K562 (cell line): ENCODE measurements around the gene SNX1. TPM values are rescaled to one million over a fixed set of nuclear protein-coding genes. Genes with fewer than 3 reads are reported as not detected.

Experiments
- CHD1 ChIP-seq: fragments of 200-600 bp; sonication (generic); IDR thresholded peaks from one replicate; pipeline ENCODE4 v1.6.1; 2012; ENCODE audit warnings: mild to moderate bottlenecking, moderate library complexity, low read length, inconsistent platforms
- CREM ChIP-seq: IDR thresholded peaks from 2 replicates; pipeline ENCODE4 v1.6.1; 2014; ENCODE audit warnings: antibody characterized with exemption, low read depth
- HDAC3 ChIP-seq: fragments of 450-650 bp; IDR thresholded peaks from 2 replicates; pipeline ENCODE4 v1.6.1; 2018; ENCODE audit warnings: borderline replicate concordance, mild to moderate bottlenecking, moderate library complexity; ENCODE audit not compliant: partially characterized antibody
- HMG20B ChIP-seq: fragments of 250-450 bp; sonication (Bioruptor Pico); IDR thresholded peaks from 2 replicates; pipeline ENCODE4 v1.5.0; 2021; ENCODE audit warnings: mild to moderate bottlenecking
- RBBP5 ChIP-seq: fragments of 200-600 bp; sonication (generic); IDR thresholded peaks from 2 replicates; pipeline ENCODE4 v1.6.1; 2012; ENCODE audit warnings: borderline replicate concordance, mild to moderate bottlenecking, low read length, control low read depth, inconsistent platforms; ENCODE audit not compliant: insufficient read depth, poor library complexity, severe bottlenecking
- polyA plus RNA-seq, 8 experiments: library from polyadenylated mRNA; depleted of rRNA in 4 of 8; stranded (reverse) in 5 of 8; unstranded in 3 of 8; fragments of >200 nt; fragmentation: Nextera tagmentation in 2 of 8; fragmentation: Illumina TruSeq in 1 of 8; extraction: Ambion mirVana in 2 of 8; extraction: Trizol in 1 of 8; gene quantifications; 2 replicates each; pipeline versions ENCODE4 v1.2.1 to v1.2.3, GENCODE V29; 2011 to 2014; ENCODE audit warnings: inconsistent platforms in 1 of 8, missing spikeins in 1 of 8
- total RNA-seq, 7 experiments: library from RNA; depleted of rRNA in 6 of 7; stranded (reverse); fragments of >200 nt in 6 of 7; fragmentation: Illumina TruSeq in 2 of 7; extraction: Trizol in 2 of 7; gene quantifications; 2 replicates each; pipeline versions ENCODE4 v1.2.1 to v1.2.3, GENCODE V29; 2011 to 2021; ENCODE audit warnings: low replicate concordance in 1 of 7
- TF ChIP-seq, protein P1 (sequence below): sonication (generic); formaldehyde crosslinking; IDR thresholded peaks from 2 replicates; pipeline ENCODE4 v1.8.0; 2022; ENCODE audit warnings: mild to moderate bottlenecking, missing genetic modification reagents
- TF ChIP-seq, protein P2 (sequence below): fragments of 450-650 bp; IDR thresholded peaks from 2 replicates; pipeline ENCODE4 v1.6.1; 2017; ENCODE audit warnings: antibody characterized with exemption, mild to moderate bottlenecking
- TF ChIP-seq, protein P3 (sequence below): fragments of 250-450 bp; sonication (Bioruptor Pico); IDR thresholded peaks from 2 replicates; pipeline ENCODE4 v1.5.0; 2021; ENCODE audit warnings: mild to moderate bottlenecking, borderline replicate concordance
- TF ChIP-seq, protein P4 (sequence below), 2 experiments: IDR thresholded peaks in 1 of 2; conservative IDR thresholded peaks in 1 of 2; 2 replicates each; pipeline ENCODE4 v1.6.1; 2016; ENCODE audit warnings: low read depth in 2 of 2, mild to moderate bottlenecking in 1 of 2, missing compliant biosample characterization in 1 of 2, missing genetic modification characterization in 1 of 2, moderate library complexity in 1 of 2

Gene SNX1
- total and polyA plus RNA-seq, 9 of the 15 experiments (the other 6 are each of a cell fraction or from before 2014, with no cell fraction given), result 11.0 to 105 (median 59.9) TPM

DNA sequence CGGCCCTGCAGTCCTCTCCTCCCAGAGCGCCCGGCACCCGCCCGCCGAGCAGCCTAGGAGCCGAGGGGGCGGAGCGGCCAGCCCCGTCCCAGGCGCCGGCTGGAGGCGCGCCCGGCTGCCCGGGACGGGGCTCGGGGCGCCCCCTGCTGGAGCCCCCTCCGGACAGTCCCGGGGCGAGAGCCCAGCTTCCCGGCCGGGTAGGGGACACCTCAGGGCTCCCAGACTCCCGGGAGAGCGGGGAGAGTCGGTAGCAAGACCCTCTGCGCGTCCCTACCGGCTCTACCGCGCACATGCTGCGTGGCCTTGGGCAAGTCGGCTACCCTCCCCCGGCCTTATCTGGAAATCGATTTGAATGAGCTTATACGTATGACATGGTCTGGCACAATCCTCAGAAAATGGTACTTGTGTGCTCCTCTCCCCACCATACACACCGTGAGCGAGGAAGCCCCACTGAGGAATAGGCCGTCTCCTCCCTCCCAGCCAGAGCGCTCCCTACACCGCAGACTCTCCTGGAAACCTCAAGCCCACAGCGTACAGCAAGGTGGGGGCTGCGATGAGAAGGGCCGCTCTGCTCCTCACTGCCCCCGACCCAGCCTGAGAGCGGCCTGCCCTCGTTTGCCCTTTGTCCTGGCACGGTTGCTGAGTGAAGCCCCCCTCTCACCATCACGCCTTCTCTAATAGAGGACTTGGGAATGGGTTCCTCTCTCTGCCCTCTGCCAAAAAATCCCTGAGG is 49.2 kb upstream of the SNX1 start, which contains the start of gene DAPK2 (continued):
- TF ChIP-seq, protein P1, sequence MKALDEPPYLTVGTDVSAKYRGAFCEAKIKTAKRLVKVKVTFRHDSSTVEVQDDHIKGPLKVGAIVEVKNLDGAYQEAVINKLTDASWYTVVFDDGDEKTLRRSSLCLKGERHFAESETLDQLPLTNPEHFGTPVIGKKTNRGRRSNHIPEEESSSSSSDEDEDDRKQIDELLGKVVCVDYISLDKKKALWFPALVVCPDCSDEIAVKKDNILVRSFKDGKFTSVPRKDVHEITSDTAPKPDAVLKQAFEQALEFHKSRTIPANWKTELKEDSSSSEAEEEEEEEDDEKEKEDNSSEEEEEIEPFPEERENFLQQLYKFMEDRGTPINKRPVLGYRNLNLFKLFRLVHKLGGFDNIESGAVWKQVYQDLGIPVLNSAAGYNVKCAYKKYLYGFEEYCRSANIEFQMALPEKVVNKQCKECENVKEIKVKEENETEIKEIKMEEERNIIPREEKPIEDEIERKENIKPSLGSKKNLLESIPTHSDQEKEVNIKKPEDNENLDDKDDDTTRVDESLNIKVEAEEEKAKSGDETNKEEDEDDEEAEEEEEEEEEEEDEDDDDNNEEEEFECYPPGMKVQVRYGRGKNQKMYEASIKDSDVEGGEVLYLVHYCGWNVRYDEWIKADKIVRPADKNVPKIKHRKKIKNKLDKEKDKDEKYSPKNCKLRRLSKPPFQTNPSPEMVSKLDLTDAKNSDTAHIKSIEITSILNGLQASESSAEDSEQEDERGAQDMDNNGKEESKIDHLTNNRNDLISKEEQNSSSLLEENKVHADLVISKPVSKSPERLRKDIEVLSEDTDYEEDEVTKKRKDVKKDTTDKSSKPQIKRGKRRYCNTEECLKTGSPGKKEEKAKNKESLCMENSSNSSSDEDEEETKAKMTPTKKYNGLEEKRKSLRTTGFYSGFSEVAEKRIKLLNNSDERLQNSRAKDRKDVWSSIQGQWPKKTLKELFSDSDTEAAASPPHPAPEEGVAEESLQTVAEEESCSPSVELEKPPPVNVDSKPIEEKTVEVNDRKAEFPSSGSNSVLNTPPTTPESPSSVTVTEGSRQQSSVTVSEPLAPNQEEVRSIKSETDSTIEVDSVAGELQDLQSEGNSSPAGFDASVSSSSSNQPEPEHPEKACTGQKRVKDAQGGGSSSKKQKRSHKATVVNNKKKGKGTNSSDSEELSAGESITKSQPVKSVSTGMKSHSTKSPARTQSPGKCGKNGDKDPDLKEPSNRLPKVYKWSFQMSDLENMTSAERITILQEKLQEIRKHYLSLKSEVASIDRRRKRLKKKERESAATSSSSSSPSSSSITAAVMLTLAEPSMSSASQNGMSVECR, result no peak
- TF ChIP-seq, protein P2, sequence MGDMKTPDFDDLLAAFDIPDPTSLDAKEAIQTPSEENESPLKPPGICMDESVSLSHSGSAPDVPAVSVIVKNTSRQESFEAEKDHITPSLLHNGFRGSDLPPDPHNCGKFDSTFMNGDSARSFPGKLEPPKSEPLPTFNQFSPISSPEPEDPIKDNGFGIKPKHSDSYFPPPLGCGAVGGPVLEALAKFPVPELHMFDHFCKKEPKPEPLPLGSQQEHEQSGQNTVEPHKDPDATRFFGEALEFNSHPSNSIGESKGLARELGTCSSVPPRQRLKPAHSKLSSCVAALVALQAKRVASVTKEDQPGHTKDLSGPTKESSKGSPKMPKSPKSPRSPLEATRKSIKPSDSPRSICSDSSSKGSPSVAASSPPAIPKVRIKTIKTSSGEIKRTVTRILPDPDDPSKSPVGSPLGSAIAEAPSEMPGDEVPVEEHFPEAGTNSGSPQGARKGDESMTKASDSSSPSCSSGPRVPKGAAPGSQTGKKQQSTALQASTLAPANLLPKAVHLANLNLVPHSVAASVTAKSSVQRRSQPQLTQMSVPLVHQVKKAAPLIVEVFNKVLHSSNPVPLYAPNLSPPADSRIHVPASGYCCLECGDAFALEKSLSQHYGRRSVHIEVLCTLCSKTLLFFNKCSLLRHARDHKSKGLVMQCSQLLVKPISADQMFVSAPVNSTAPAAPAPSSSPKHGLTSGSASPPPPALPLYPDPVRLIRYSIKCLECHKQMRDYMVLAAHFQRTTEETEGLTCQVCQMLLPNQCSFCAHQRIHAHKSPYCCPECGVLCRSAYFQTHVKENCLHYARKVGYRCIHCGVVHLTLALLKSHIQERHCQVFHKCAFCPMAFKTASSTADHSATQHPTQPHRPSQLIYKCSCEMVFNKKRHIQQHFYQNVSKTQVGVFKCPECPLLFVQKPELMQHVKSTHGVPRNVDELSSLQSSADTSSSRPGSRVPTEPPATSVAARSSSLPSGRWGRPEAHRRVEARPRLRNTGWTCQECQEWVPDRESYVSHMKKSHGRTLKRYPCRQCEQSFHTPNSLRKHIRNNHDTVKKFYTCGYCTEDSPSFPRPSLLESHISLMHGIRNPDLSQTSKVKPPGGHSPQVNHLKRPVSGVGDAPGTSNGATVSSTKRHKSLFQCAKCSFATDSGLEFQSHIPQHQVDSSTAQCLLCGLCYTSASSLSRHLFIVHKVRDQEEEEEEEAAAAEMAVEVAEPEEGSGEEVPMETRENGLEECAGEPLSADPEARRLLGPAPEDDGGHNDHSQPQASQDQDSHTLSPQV, result peak; percentile 59; the same call in 1 of the 2 replicates
- TF ChIP-seq, protein P3, sequence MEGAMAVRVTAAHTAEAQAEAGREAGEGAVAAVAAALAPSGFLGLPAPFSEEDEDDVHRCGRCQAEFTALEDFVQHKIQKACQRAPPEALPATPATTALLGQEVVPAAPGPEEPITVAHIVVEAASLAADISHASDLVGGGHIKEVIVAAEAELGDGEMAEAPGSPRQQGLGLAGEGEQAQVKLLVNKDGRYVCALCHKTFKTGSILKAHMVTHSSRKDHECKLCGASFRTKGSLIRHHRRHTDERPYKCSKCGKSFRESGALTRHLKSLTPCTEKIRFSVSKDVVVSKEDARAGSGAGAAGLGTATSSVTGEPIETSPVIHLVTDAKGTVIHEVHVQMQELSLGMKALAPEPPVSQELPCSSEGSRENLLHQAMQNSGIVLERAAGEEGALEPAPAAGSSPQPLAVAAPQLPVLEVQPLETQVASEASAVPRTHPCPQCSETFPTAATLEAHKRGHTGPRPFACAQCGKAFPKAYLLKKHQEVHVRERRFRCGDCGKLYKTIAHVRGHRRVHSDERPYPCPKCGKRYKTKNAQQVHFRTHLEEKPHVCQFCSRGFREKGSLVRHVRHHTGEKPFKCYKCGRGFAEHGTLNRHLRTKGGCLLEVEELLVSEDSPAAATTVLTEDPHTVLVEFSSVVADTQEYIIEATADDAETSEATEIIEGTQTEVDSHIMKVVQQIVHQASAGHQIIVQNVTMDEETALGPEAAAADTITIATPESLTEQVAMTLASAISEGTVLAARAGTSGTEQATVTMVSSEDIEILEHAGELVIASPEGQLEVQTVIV (CRISPR knock-in tag), result no peak
- no peak for TF ChIP-seq CREM
- no peak for TF ChIP-seq CHD1
- peak; percentile 42 for TF ChIP-seq RBBP5
- no peak for TF ChIP-seq HDAC3
- TF ChIP-seq, protein P4, sequence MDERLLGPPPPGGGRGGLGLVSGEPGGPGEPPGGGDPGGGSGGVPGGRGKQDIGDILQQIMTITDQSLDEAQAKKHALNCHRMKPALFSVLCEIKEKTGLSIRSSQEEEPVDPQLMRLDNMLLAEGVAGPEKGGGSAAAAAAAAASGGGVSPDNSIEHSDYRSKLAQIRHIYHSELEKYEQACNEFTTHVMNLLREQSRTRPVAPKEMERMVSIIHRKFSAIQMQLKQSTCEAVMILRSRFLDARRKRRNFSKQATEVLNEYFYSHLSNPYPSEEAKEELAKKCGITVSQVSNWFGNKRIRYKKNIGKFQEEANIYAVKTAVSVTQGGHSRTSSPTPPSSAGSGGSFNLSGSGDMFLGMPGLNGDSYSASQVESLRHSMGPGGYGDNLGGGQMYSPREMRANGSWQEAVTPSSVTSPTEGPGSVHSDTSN (CRISPR knock-in tag; IDR thresholded peaks at IDR 0.05; ENCODE audit: low read depth), result no peak
- TF ChIP-seq, protein P4 (tag; conservative IDR thresholded peaks at IDR 0.05; ENCODE audit: low read depth), result no peak
- no peak for TF ChIP-seq HMG20B (CRISPR knock-in tag)
